Islet of Langerhans (tissue), 1 donor: Measurements from ENCODE around the gene NAA10.

Experiments used
- FAIRE-seq: peaks from one replicate; lab custom pipeline; 2011; peaks lifted over from hg19 to GRCh38; lab: Jason Lieb, UNC

The NAA10 gene

DNA sequence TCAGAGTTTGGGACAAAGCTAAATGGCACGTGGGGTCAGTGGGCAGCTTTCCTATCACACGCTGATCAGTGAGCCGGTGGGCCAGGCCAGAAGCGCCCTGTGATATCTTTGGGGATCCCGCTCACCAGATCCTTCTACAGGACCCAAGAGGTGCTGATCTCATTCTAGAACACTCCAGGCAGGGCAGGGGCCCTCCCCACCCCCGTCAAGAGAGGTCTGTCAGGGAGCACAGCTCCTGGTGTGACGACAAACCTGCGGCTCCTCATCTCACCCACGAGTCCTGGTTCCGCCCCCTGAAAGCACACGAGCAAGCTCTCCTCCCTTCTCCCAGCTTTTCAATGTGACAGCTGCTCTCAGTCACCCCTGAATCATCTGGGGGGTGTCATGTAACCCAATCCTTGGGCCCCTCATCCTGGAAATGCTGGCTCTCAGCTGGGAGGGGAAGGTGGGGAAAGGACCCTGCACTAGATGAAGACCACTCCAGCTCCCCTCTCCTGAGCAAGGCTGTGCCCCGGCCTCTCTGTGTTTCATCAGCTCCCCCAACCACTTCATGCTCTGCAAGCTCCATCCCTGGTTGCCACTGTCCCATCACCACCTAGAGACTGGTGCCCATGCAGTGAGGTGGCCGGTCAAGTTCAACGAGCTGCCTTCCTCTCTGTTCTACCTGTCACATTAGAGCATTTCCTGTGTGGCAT lies 32.2 kb upstream of the NAA10 start:
- no peak for FAIRE-seq

GRCh38 chrX:153966283-153966688 lies 31.4 kb upstream of the NAA10 start:
- FAIRE-seq = no peak

GRCh38 chrX:153965406-153965805 lies 30.6 kb upstream of the NAA10 start:
- no peak for FAIRE-seq

- FAIRE-seq = no peak
Observed at GRCh38 chrX:153964105-153964504, 29.3 kb upstream of the NAA10 start.

- no peak for FAIRE-seq
Observed at GRCh38 chrX:153963546-153963945, 28.7 kb upstream of the NAA10 start.

- FAIRE-seq = no peak
Observed at GRCh38 chrX:153961292-153961691, 26.5 kb upstream of the NAA10 start.

DNA sequence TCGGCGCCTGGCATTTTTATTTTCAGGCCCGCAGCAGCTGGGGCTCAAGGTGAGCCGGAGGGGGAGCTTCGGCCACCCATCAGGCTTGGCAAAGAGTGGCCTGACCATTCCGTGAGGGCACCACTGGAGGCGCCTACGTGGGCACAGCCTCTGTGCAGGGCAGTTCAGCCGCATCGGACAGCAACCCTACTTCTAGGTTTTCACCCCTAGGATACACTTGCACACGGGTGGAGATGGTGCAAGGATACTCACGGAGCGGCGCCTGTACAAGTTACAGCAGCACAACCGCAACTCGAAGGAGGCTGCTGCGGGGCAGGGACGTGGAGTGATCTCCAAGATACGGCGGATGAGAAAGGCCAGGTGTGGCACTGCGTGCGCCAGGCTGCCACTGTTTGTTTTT lies 25.9 kb upstream of the NAA10 start:
- FAIRE-seq = no peak

- FAIRE-seq = no peak
Observed at GRCh38 chrX:153960077-153960476, 25.2 kb upstream of the NAA10 start.

GRCh38 chrX:153959649-153960048 lies 24.8 kb upstream of the NAA10 start:
- no peak for FAIRE-seq

- FAIRE-seq = no peak
Observed at GRCh38 chrX:153958605-153959004, 23.8 kb upstream of the NAA10 start.

- no peak for FAIRE-seq
Observed at GRCh38 chrX:153957224-153957623, 22.4 kb upstream of the NAA10 start.

- FAIRE-seq = no peak
Observed at GRCh38 chrX:153956044-153956907, 21.4 kb upstream of the NAA10 start.

GRCh38 chrX:153955228-153955732 lies 20.4 kb upstream of the NAA10 start:
- FAIRE-seq = no peak

GRCh38 chrX:153954558-153955227 lies 19.9 kb upstream of the NAA10 start:
- FAIRE-seq = no peak

DNA sequence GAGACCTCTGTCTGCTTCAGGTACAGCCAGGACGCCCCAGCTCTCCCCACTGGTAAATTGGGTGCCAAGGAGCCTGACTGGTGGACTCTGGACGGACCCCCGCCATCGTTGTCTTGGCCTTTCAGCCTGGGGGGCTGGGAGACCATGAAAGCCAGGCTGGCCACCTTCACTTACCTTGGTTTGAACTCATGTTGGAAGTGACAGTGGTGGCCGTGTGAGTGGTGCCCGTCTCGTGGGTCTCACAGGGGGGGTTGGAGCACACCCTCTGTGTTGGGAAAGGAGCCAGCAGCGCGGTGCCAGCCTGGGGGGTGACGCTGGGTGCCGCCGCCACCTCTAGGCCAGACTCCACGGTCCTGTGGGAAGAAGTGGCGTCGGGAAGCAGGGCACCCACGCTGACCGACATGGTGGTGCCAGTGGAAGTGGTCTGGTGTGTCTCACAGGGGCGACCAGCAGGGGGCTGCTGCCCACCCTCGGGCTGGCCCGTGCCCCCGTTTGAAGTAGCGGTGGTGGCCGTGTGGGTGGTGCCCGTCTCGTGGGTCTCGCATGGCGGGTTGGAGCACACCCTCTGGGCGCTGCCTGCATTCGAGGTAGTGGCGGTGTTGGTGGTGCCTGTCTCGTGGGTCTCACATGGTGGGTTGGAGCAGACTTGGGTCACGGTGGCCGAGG lies 19.2 kb upstream of the NAA10 start:
- no peak for FAIRE-seq

DNA sequence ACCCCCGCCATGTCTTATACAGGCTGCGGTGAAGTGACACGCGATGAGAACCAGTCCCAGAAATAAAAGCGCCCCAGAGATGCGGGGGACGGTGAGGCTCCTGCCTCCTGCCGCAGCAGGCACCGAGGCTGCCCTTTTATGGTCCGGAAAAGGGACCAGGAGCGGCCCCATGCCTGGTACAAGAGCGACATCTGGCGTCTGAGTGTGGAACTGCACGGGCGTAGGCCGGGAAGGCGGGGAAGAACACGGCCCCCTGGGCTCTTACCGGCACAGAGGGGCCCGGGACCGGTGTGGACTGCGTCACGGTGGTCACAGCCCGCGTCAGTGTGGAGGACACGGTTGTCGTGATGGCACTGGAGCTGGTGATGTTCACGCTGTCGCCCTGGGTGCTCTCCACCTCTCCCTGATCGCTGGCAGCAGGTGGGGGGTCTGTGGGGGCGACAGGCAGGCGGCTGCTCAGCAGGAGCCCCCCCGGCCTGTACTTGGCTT lies 18.5 kb upstream of the NAA10 start:
- no peak for FAIRE-seq

DNA sequence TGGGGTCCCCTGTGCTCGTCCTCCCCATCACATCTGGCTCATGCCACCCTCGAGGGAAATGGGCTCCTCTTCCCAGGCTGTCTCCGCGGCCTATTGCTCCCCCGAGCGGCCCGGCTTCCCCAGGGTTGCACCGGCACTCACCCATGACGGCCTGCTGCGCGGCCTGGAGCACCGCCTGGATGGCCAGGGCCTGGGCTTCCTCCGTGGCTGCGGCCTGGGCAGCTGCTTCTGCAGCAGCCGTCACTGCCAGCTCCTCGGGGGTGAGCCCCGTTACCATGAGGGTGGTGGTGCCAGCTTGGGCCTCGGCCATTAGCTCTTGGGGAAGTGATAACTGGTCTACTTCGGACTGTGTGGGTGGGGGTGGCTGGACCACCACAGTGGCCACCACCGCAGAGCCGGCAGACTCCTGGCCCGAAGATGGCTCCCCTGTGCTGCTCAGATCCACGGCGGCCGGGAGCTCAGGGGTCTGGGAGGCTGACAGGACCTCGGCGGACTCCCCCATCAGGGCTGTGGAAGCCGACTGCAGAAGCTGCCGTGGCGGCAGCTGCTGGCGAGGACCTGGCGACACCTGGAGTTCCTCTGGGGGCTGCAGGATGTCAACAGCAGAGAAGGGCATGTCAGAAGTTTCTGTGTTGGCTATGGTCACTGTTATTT lies 17.7 kb upstream of the NAA10 start:
- no peak for FAIRE-seq

- no peak for FAIRE-seq
Observed at GRCh38 chrX:153951683-153952372, 17.0 kb upstream of the NAA10 start.

DNA sequence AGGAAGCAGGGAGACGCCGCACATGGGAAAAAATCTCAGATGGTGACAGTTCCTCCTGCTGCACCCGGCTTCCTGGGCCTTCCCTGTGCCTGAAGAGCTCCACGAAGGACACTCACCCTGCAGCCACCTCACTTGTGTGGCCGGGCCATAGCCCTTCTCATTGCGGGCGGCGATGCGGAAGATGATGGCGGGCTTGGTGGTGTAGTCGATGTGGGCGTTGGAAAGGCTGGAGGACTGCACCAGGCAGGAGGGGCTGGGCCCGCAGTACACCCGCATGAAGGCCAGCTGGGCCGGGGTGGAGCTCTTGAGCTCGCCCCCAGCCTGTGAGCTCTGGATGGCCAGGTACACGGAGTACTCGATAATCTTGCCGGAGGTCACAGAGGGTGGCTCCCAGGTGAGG lies 15.3 kb upstream of the NAA10 start:
- no peak for FAIRE-seq

DNA sequence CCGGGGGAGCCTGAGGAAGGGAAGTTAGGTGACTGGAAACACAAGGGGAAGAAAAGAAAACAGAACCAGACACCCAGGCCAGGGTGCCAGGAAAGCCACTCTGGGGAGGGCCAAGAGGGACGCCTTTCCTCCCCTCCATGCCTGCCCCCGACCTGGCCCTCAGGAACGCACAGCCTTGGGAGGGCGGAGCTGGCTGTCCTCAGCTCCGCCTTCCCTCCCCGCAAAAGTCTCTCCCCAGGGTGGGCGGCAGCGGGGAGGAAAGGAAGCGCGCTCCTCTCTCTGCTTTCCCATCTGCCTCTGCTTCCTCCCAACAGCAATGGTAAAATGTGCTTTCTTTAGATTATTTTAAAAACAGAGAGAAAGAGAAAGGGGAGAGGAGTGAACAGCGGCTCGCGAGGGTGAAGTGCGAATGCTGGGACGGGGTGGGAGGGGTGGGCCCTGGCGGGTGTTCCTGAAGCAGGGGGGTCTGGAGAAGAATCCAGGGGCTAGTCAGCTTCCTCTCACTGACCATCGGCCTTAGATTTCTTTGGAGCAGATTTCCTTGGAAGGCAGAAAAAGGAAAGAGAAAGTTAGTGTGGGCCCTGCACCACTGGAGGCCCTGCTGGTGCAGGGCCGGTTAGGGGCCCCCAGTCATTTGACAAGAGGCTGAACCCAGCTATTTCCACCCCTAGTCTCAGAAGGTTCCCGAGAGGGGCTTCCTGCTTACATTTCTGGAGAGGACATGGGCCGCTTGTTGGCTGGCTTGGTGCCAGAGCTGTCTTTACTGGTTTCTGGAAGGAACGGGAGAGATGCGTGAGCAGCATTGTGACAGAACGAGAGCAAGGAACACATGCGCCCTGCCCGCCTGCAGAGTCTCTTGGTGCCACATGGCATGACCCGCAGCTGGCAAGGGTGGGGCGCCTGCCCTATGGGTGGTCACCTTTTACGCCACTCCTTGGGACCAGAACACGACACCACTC lies 14.3 kb upstream of the NAA10 start:
- FAIRE-seq = no peak
